Activated naive CD4-positive, alpha-beta T cell (primary cell): Measurements from ENCODE around the gene TTC16.

ENCODE experiments used
- DNase-seq, 4 experiments: peaks; one replicate each; lab custom pipeline; 2025; lab: John Stamatoyannopoulos, UW

The TTC16 gene

GRCh38 chr9:127698985-127699670 lies 16.8 kb upstream of the TTC16 start:
- DNase-seq: peak; percentile 40 to 64 (median 50)

GRCh38 chr9:127700140-127700539 lies 15.7 kb upstream of the TTC16 start:
- DNase-seq: no peak

- DNase-seq: no peak
These were observed 15.2 kb upstream of the TTC16 start for GRCh38 chr9:127700594-127701255.

GRCh38 chr9:127703289-127703946 lies 12.5 kb upstream of the TTC16 start:
- no peak for DNase-seq

- DNase-seq: no peak
These were observed 10.1 kb upstream of the TTC16 start for GRCh38 chr9:127705577-127706379.

GRCh38 chr9:127706836-127707241 lies 9.0 kb upstream of the TTC16 start, which contains the start of gene CFAP157:
CFAP157 (plus strand) TSS chr9:127706988; CDS start chr9:127707032, 44 bp downstream.
- DNase-seq: no peak

GRCh38 chr9:127707766-127708165 lies 8.1 kb upstream of the TTC16 start:
- no peak for DNase-seq

GRCh38 chr9:127708952-127709587 lies 6.8 kb upstream of the TTC16 start:
- no peak for DNase-seq

- no peak for DNase-seq
These were observed 5.6 kb upstream of the TTC16 start for GRCh38 chr9:127710204-127710783.

GRCh38 chr9:127711226-127711701 lies 4.6 kb upstream of the TTC16 start:
- no peak for DNase-seq

GRCh38 chr9:127711831-127712274 lies 4.0 kb upstream of the TTC16 start:
- no peak for DNase-seq

GRCh38 chr9:127712371-127712770 lies 3.5 kb upstream of the TTC16 start:
- no peak for DNase-seq

- DNase-seq: no peak
These were observed 3.0 kb upstream of the TTC16 start for GRCh38 chr9:127712867-127713266.

GRCh38 chr9:127714020-127714750 lies 1.7 kb upstream of the TTC16 start:
- no peak for DNase-seq

GRCh38 chr9:127714951-127715469 lies 869 bp upstream of the TTC16 start:
- no peak for DNase-seq

- DNase-seq: no peak
These were observed 533 bp downstream of the TTC16 start for GRCh38 chr9:127716412-127716811.

- DNase-seq: no peak
These were observed 1.9 kb downstream of the TTC16 start for GRCh38 chr9:127717766-127718165.

GRCh38 chr9:127720031-127720864 lies 4.4 kb downstream of the TTC16 start:
- DNase-seq: peak in 1 of 4 experiments; percentile 15

GRCh38 chr9:127720865-127721227 lies 5.0 kb downstream of the TTC16 start:
- no peak for DNase-seq
